HG03354 (cell line): ENCODE results near the gene TEX10.
"Not testable (repeated sequence)": the region's sequence is repeated elsewhere in the genome, so short reads cannot be mapped to it uniquely, and the experiment has no call there.

ENCODE experiments used
- ATAC-seq: cut with Tn5 transposase; IDR thresholded peaks from one replicate; pipeline ENCODE4 v1.9.1; 2021; ENCODE audit warnings: mild to moderate bottlenecking; ENCODE audit not compliant: unreplicated experiment, poor library complexity, severe bottlenecking

Gene TEX10

GRCh38 chr9:100352201-100352726 is 478 bp downstream of the TEX10 start:
- ATAC-seq = peak; percentile 42

DNA sequence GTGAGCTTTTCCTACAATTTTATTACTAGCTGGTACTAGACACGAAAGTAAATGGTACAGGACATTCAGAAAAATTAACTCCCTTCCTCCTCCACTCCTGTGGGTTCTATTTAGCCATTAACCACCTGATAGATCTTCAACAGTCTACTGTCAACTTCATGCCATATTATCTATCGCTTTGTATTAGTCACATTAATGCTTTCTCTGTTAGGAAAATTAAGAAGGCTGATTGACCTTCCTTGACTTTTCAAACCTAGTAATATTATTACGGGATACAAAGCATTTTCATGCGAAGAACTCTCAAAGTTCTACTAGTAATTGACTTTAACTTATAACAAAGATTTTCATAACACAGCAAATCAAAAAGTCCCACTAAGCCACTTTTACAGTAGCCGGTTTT is 1.2 kb downstream of the TEX10 start:
- no peak for ATAC-seq

DNA sequence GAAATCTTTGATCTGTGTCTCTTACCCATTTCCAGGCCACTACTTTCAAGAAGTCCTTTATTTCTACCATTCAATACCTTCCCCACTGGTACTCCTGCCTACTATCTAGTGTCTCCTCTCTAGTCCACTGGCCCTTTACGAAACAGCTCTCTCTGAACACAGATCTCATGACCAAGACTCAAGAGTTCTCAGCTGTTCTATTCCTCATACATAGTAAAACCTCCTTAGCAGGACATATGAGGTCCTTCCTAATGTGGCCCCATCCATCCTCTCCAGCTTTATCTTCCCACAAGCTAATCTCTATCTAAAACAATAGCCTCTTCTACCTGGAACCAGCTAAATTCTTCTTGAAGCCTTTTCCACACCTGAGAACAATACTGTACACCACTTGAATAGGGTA is 2.6 kb downstream of the TEX10 start:
- ATAC-seq = no peak

GRCh38 chr9:100346836-100347235 is 5.9 kb downstream of the TEX10 start:
- no peak for ATAC-seq

DNA sequence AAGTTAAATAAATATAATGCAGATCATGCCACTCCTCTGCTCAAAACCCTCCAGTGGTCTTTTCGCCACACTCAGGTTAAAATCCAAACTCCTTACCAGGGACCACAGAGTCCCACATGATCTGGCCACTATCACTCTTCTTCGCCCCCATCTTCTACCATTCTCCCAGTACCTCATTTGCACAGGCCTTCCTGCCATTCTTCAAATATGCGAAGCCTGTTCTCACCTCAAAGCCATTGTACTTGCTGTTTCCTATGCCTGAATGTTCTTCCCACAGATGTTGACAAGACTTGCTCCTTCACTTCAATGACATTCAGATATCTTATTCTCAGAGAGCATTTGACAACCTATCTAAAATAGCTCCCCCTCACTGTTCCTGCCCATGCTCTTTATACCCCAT is 10.9 kb downstream of the TEX10 start:
- ATAC-seq = no peak

GRCh38 chr9:100340224-100340623 is 12.5 kb downstream of the TEX10 start:
- no peak for ATAC-seq

DNA sequence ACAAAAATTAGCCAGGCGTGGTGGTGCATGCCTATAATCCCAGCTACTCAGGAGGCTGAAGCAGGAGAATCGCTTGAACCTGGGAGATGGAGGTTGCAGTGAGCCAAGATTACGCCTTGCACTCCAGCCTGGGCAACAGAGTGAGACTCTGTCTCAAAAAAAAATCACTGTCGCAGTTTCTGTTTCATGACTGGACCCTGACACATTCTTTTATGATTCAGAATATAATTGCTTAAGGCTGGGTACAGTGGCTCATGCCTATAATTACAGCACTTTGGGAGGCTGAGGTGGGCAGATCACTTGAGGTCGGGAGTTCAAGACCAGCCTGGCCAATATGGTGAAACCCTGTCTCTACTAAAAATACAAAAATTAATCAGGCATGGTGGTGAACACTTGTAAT is 14.0 kb downstream of the TEX10 start:
- ATAC-seq = not testable (repeated sequence)

DNA sequence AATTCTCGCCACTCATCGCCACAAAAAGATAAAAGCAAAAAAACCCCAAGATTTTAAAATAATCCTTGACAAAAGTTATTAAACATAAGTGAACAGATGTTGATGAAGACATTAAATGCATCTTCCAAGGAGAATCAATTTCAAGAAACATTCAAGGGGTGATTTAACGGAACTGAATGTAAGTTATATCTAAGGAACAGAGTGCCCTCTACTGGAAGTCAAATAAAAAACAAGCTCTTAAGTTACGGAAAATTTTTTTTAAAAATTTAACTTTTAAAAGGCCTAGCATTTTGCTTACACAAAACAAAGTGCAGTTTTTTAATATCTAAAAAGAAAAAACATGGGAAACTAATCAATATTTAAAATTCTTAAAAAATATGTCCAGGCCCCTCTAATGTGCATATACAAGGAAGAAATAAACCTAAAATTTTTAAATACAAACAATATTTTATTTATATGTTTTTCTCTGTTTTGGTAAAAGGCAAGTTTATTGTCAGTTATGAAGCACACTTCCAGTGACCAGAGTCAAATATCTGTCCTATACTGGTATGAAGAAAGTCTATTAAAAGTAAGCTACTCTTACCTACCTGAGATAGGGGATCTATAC is 28.0 kb downstream of the TEX10 start:
- no peak for ATAC-seq

GRCh38 chr9:100322954-100323536 is 29.7 kb downstream of the TEX10 start:
- ATAC-seq = peak; percentile 64

DNA sequence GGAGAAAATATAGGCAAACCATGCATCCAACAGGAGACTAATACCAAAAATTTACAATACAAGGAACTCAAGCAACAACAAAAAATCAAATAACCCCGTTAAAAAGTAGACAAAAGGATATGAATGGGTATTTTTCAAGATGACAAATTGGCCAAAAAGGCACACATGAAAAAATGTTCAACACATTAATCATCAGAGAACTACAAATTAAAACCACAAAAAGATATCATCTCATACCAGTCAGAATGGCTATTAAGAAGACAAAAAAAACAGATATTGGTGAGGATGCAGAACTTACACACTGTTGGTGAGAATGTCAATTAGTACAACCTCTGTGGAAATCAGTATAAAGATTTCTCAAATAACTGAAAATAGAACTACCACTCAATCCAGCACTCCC is 35.0 kb downstream of the TEX10 start:
- ATAC-seq = no peak

GRCh38 chr9:100315561-100315960 is 37.2 kb downstream of the TEX10 start:
- no peak for ATAC-seq

DNA sequence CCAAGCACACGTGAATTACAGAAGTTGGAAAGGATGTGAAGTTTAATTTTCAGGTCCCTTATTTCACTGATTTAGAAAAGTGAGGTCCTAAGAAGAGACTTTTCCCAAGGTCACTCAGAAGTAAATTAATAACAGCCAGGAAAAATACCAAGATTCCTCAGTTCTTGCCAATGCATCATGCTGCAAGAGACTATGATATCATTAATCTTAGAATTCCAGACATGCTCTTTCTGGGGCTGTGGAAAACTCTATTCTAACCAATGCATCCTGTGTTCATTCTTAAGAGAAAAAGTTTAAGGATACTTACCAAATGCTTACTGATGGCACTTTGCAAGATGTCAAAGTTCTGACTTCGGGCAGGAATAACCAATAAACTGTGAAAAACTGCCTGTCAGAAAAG is 42.8 kb downstream of the TEX10 start:
- ATAC-seq = no peak

DNA sequence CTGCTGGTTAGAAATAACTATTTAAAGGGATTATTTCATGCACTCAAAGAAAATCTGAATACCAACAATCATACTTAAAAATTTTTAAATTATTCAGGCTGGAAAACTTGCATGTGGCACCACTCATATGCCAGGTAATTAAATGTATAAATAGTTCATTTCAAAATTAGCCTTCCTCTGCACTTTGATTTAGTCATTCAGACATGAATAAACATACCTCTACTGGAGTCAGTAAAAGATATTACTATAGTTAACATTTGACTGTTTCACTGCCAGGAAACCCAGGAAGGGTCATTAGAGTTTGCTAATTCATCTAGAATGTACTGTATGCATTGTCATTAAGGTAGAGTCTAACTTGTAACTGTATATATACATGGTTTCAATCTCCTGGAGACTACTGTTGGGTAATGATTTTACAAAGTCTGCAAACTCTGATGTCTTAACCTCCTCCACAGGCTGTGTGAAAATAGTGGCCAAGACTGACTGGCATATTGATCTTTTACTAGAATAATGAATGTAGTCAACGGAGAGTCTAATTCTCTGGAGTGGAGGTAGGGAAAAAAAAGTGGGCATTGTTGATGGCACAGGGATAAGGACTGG is 43.7 kb downstream of the TEX10 start:
- no peak for ATAC-seq

GRCh38 chr9:100307080-100307479 is 45.7 kb downstream of the TEX10 start:
- ATAC-seq = no peak

- ATAC-seq = no peak
Measured at GRCh38 chr9:100306283-100306682, 46.5 kb downstream of the TEX10 start.

- ATAC-seq = no peak
Measured at GRCh38 chr9:100303747-100304146, 49.0 kb downstream of the TEX10 start.

GRCh38 chr9:100298378-100298777 is 54.4 kb downstream of the TEX10 start:
- ATAC-seq = no peak

DNA sequence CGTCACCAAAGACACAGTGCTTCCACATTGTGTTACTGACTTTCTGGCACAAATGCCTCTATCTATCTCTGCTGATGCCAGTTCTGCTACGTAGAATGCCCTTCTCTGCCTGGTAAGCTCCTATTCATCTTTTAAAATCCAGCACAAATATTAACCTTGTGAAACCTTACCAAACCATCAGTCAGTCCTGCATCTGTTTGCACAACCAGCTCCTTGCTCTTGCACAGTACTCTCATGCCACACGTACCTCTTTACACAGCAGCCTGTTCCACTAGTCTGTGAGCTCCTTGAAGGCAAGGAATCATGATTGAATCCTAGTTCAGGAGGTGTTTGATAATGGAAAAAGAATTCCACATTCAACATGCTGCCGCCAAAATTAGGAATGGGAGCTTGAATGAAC is 56.3 kb downstream of the TEX10 start:
- ATAC-seq = no peak

DNA sequence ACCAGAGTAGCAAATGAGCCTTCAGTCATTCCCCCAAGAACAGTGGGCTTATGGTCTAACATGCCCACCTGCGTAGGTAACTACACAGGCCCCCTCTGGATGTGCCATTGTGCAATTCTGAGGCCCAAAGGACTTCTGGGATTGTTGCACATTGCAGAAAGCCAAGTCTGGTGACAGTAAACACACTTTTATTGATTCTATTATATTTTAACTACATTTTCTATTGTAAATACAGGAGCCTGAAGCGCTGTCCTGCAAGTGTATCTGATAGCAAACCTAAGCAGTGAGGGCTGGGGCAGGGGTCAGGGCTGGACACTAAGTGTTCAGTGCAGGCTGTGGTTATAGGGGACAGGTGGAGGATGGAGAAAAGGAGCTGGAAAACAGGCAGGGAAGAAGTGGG is 57.5 kb downstream of the TEX10 start:
- ATAC-seq = no peak

GRCh38 chr9:100294806-100295205 is 57.9 kb downstream of the TEX10 start:
- no peak for ATAC-seq

DNA sequence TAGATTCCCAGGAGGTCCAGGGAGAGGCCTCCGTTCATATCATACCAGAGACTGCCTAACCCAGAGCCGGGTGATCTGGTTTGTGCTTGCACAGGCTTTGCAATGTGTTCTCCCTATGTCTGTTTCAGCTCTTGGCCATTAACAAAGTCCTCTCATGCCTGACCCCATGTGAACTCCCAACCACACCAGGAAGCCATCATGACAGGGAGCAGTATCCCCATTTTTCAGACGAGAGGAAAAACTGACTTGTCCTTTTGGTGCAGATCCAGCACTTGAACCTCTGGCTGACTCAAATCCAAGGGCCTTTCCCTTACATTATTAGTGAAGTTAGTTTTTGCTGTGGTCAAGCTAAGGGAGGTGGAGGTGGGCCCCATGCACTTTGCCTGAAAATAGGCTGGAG is 58.4 kb downstream of the TEX10 start:
- no peak for ATAC-seq
